PC-9 (cell line): ENCODE data around the gene DUS1L.

Experiments
- CTCF ChIP-seq: fragments of 200-600 bp; sonication (generic); conservative IDR thresholded peaks from 2 replicates; pipeline ENCODE4 v1.6.1; 2017; ENCODE audit warnings: mixed run types, antibody characterized with exemption, mild to moderate bottlenecking, moderate library complexity
- EZH2 ChIP-seq: fragments of 200-600 bp; sonication (generic); IDR thresholded peaks from 2 replicates; pipeline ENCODE4 v1.8.0; 2017; ENCODE audit warnings: antibody characterized with exemption, low read depth

GRCh38 chr17:82114872-82115271 is 49.3 kb upstream of the DUS1L start:
- TF ChIP-seq EZH2 (no peak), CTCF (no peak)
